Adrenal gland (tissue), 12 donors: Measurements from ENCODE around the gene DOCK9. TPM values are rescaled to one million over a fixed set of nuclear protein-coding genes. Genes with fewer than 3 reads are reported as not detected.

Experiments used
- DNase-seq, 7 donors: peaks; one replicate each; pipeline ENCODE4 v3.0.0-alpha.2; 2019 to 2020
- H3K27ac ChIP-seq, 5 donors: fragments of 200-600 bp; sonication (generic) in 4 of 5; 1 replicate in 3 of 5; 2 replicates in 2 of 5; pipeline versions ENCODE4 v1.5.1 to v1.8.0; 2016 to 2020; ENCODE audit warnings: mild to moderate bottlenecking in 1 of 5
- H3K27me3 ChIP-seq: fragments of 200-600 bp; 2 replicates; pipeline ENCODE4 v1.8.0; 2021
- H3K36me3 ChIP-seq, 2 donors: fragments of 200-600 bp; replicated peaks in 1 of 2; 1 replicate in 1 of 2; 2 replicates in 1 of 2; pipeline versions ENCODE4 v1.5.1 to v1.8.0; 2018 to 2022
- H3K4me1 ChIP-seq, 2 donors: fragments of 200-600 bp; replicated peaks in 1 of 2; 1 replicate in 1 of 2; 2 replicates in 1 of 2; pipeline versions ENCODE4 v1.5.1 to v1.8.0; 2018 to 2021
- H3K4me3 ChIP-seq, 4 donors: fragments of 200-600 bp; sonication (generic) in 3 of 4; one replicate each; pipeline ENCODE4 v1.5.1; 2016 to 2018
- H3K9me3 ChIP-seq, 3 donors: fragments of 200-600 bp; sonication (generic) in 1 of 3; replicated peaks in 1 of 3; 1 replicate in 2 of 3; 2 replicates in 1 of 3; pipeline versions ENCODE4 v1.5.1 to v1.8.0; 2016 to 2021
- CTCF ChIP-seq, 6 experiments: fragments of 450-650 bp in 4 of 6; fragments of 200-600 bp in 2 of 6; sonication (generic) in 1 of 6; IDR thresholded peaks; 1 replicate in 5 of 6; 2 replicates in 1 of 6; pipeline versions ENCODE4 v1.5.1 to v1.8.0; 2016 to 2021; ENCODE audit warnings: antibody characterized with exemption in 6 of 6, mild to moderate bottlenecking in 2 of 6, moderate library complexity in 1 of 6
- POLR2A ChIP-seq, 2 donors: fragments of 450-650 bp; IDR thresholded peaks; one replicate each; pipeline ENCODE4 v1.6.1; 2017; ENCODE audit warnings: antibody characterized with exemption in 2 of 2, mild to moderate bottlenecking in 2 of 2, moderate library complexity in 1 of 2
- WGBS, 4 donors: extraction: QIAGEN DNeasy Blood & Tissue Kit in 2 of 4; methylation state at CpG; one replicate each; pipeline versions ENCODE4 v1.1.5 to v1.1.7; 2013 to 2017; 5-methylcytosine and 5-hydroxymethylcytosine counted together
- intact Hi-C, 2 donors: fragments of 100-400 bp; cut with DNase I; formaldehyde crosslinking; loops; one replicate each; pipeline versions ENCODE4 v1.14.1 to v1.15.0; 2022 to 2023
- polyA plus RNA-seq, 3 donors: library from polyadenylated mRNA; stranded (reverse); fragments of 200-250 nt in 2 of 3; fragments of 350-450 nt in 1 of 3; fragmentation: Illumina TruSeq in 1 of 3; extraction: RNeasy Lipid Tissue Mini Kit (QIAGEN cat#74804) in 1 of 3; gene quantifications; one replicate each; pipeline ENCODE4 v1.2.3, GENCODE V29; 2013 to 2014
- total RNA-seq, 9 donors: library from RNA; depleted of rRNA in 4 of 9; stranded (reverse); fragments of >200 nt in 4 of 9; fragments of 120-200 nt in 1 of 9; fragmentation: NEBNext Ultra II Directional in 1 of 9; extraction: Animal tissue kit (Norgen Biotek cat#: 25700) in 1 of 9; gene quantifications; one replicate each; pipeline versions ENCODE4 v1.1.0 to v1.2.4, GENCODE V29; 2013 to 2023
- donor health status: healthy with polysubstance abuse.
- donor health status: Bipolar disorder and iron deficiency.
- donor health status: DM: yes; HTN: yes; CAD: no.
- donor health status: DM: no; HTN: no; CAD: no.
- donor health status: DM: no; HTN: no; CAD: no.
- donor health status: DM: yes; HTN: yes; CAD: no.

DOCK9 gene
- total and polyA plus RNA-seq, 12 donors, result 16.2 to 83.4 (median 51.9) TPM

GRCh38 chr13:98890925-98891324 lies 86.9 kb downstream of the DOCK9 start:
- Histone ChIP-seq H3K36me3 (no peaks in the 10 kb centered on the region), H3K9me3 (no peaks in the 10 kb centered on the region), H3K4me1 (peaks cover 0 to 4% of the 10 kb centered on the region in 2 donors), H3K27ac (no peak overlapping the region), H3K4me3 (no peak overlapping the region), H3K27me3 (no peaks in the 10 kb centered on the region)
- no peak for DNase-seq
- TF ChIP-seq CTCF (IDR thresholded peaks at IDR 0.05), result no peak
- no peak for TF ChIP-seq POLR2A (IDR thresholded peaks at IDR 0.05)
- WGBS, 4 donors, result 88 to 100% (median 91%) methylated on average over 4 to 5 of the region's 5 CpGs
- intact Hi-C loops, result no loop called here

- no peaks in the 10 kb centered on the region for H3K36me3 ChIP-seq
- H3K27ac ChIP-seq, result no peak overlapping the region
- intact Hi-C loops, result no loop called here
- H3K4me3 ChIP-seq, result no peak overlapping the region
- no peaks in the 10 kb centered on the region for H3K9me3 ChIP-seq
- WGBS, 4 donors, result 74 to 87% (median 78%) methylated on average over 8 of the region's 8 CpGs
- H3K27me3 ChIP-seq, result no peaks in the 10 kb centered on the region
- TF ChIP-seq POLR2A (IDR thresholded peaks at IDR 0.05), result no peak
- no peak for TF ChIP-seq CTCF (IDR thresholded peaks at IDR 0.05)
- DNase-seq, result peak in 1 of 7 donors; percentile 59
- H3K4me1 ChIP-seq, result no peaks in the 10 kb centered on the region
Observed at GRCh38 chr13:98890186-98890585, 87.7 kb downstream of the DOCK9 start.

GRCh38 chr13:98889419-98890085 lies 88.3 kb downstream of the DOCK9 start:
- TF ChIP-seq POLR2A (IDR thresholded peaks at IDR 0.05) (no peak), CTCF (IDR thresholded peaks at IDR 0.05) (no peak)
- Histone ChIP-seq H3K4me3 (no peak overlapping the region), H3K9me3 (no peaks in the 10 kb centered on the region), H3K36me3 (no peaks in the 10 kb centered on the region), H3K4me1 (no peaks in the 10 kb centered on the region), H3K27ac (no peak overlapping the region), H3K27me3 (no peaks in the 10 kb centered on the region)
- 88 to 98% (median 93%) methylated on average over 4 of the region's 4 CpGs for WGBS, 4 donors
- DNase-seq, result no peak
- intact Hi-C loops, result no loop called here

GRCh38 chr13:98888890-98889279 lies 89.0 kb downstream of the DOCK9 start:
- 58 to 86% (median 74%) methylated on average over 3 of the region's 3 CpGs for WGBS, 4 donors
- TF ChIP-seq POLR2A (IDR thresholded peaks at IDR 0.05), result no peak
- TF ChIP-seq CTCF (IDR thresholded peaks at IDR 0.05), result no peak
- Histone ChIP-seq H3K27me3 (no peaks in the 10 kb centered on the region), H3K36me3 (no peaks in the 10 kb centered on the region), H3K9me3 (no peaks in the 10 kb centered on the region), H3K4me3 (no peak overlapping the region), H3K4me1 (no peaks in the 10 kb centered on the region), H3K27ac (no peak overlapping the region)
- DNase-seq, result no peak
- intact Hi-C loops, result no loop called here
